Mammary epithelial cell (primary cell): ENCODE measurements around the gene NET1.

Experiments used
- CTCF ChIP-seq, 2 donors: IDR thresholded peaks in 1 of 2; conservative IDR thresholded peaks in 1 of 2; 2 replicates each; pipeline ENCODE4 v1.5.1; 2011 to 2012; ENCODE audit warnings: inconsistent platforms in 2 of 2, low read length in 2 of 2, mild to moderate bottlenecking in 2 of 2, control low read depth in 1 of 2, low read depth in 1 of 2; ENCODE audit not compliant: insufficient read depth in 1 of 2; ENCODE audit errors: extremely low read depth in 1 of 2
- EZH2 ChIP-seq: IDR thresholded peaks from 2 replicates; pipeline ENCODE4 v1.6.1; 2012; ENCODE audit warnings: low read length, inconsistent platforms, borderline replicate concordance

GRCh38 chr10:5453749-5454489, 41.6 kb downstream of the NET1 start:
- TF ChIP-seq CTCF (conservative IDR thresholded peaks at IDR 0.05 in 1 of 2, IDR thresholded peaks at IDR 0.05 in 1 of 2; ENCODE audit: extremely low read depth in 1 of 2, insufficient read depth in 1 of 2, low read depth in 1 of 2, low read length in 2 of 2) (no peak), EZH2 (no peak)
